ENCODE measurements around the gene MOG.
A peak's percentile ranks its signal among the peaks of the same experiment; 100 is the strongest.

MOG gene

DNA sequence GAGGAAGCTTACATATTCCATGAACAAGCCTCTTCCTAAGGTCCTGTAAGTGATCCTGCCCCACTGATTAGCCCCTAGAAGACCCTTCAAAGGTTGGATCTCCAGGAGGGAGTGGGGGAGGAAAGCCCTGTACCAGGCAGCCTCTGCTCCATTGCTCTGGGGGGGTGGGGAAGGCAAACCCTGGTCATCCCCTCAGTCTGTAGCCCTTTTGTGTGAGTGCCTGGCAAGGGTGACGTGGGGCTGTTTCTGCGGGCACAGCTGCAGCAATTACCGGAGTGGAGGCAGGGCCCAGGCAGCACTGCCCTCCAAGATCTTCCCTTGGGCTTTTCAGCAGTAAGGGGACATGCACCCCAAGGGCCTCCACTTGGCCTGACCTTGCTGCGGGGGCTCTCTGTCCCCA is at the start of gene MOG:
MOG (plus strand) TSS at position 295 of the 400 bp plus-strand sequence. CDS start 118 bp downstream, outside the sequence.
- DNase-seq: no peak

DNA sequence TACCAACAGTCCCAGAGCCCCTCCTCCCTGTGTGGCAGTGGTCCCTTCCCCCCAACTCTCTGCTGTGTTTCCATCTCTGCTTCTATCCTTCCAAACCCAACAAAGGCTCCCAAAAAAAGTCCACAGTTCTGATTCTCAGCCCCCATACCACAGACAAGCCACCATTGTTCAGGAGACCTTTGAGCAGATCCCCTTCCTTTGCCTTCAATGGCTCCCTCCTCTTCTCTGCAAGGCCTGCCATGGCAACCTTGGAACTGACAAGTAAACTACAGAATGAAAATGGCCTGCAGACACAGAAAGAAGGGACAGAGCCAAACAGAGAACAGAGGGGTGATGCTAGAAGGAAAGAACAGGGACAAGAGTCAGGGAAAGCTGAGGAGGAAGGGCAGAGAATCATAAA is 48.8 kb upstream of the MOG start:
- no peak for DNase-seq

GRCh38 chr6:29610540-29610939 is 46.4 kb upstream of the MOG start:
- no peak for DNase-seq

GRCh38 chr6:29611426-29611825 is 45.5 kb upstream of the MOG start:
- DNase-seq: no peak

DNA sequence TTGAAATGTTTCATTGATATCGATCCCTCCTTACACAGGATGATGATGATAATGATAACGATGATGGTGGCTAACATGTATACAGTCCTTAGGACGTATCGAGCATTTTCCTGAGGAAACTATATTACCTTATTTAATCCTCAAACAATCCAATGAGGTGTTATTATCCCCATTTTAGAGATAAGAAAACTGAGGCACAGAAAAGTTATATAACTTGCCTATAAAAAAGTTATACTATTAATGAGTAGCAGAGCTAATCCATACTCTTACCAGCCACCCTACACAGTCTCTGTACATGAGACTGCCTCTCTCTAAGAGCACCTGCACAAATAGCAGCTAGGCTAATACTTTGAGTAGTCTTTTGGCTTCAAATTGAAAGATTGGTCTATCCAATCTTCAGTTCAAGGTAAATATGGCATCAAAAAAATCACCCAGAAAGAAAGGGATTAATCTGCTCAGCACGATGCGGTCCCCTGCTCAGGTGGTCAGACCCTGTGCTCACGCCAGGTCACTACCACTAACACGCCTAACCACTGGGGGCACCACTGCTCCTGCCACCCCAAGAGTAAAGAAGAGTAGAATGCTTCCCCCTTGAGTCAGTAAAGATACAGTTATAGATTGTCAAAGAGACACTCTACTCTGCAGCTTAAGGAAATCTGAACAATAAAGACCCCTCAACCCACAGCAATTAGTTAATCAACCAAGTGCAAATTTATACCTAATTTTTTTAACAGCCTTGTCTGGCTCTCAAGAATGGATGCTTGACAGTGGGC is 38.9 kb upstream of the MOG start:
- no peak for DNase-seq

GRCh38 chr6:29619578-29620160 is 37.2 kb upstream of the MOG start:
- no peak for DNase-seq

- no peak for DNase-seq
Observed at GRCh38 chr6:29620630-29621029, 36.3 kb upstream of the MOG start.

- no peak for DNase-seq
Observed at GRCh38 chr6:29624520-29624961, 32.4 kb upstream of the MOG start.

DNA sequence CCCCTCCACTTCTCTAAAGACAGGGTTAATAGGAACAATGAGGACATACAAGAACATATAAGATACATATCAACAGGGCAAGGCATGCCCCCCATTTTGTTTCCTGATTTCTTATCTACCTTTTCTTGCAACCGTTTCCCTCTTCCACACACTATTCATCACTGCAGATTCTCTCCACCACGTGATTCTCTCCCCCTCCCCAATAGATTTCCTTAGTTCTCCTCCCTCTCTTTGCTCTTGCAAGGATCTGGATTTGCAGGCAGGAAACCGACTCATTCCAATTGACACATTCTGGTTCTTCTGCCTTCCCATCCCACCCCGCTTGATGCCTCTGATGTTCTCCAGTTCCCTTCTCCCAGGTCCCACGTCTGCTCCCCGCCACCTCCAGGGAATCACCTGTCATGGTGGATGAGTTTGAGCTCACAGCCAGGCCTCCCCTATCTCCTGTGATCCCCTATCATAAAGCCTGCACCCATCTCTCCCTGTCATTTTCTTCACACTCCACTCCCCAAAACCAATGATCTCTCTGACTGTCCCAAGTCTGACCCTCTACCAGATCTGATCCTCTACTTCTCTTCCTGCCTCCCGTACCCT is 31.5 kb upstream of the MOG start:
- DNase-seq: no peak

- DNase-seq: no peak
Observed at GRCh38 chr6:29626948-29627754, 29.7 kb upstream of the MOG start.

- no peak for DNase-seq
Observed at GRCh38 chr6:29627755-29628418, 29.0 kb upstream of the MOG start.

- DNase-seq: peak; percentile 22 to 40
Observed at GRCh38 chr6:29628419-29629281, 28.2 kb upstream of the MOG start.

DNA sequence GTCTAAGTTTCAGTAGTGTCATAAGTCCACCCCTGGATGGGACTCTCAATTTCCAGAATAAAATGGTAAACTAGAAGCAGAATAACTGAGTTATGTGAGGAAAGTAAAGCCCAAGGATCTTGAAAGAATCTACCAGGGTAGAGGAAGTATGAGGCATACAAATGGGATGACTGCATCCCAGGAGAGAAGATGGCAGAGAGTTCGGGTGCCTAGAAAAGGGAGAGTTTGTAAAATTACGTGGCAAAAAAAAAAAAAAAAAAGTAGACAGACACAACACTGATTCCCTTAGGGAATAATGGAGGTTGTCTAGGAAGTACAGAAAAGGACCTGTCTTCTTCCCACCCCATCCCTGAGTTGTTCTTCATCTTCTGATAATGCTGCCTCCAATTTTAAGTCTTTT is 27.3 kb upstream of the MOG start:
- no peak for DNase-seq

DNA sequence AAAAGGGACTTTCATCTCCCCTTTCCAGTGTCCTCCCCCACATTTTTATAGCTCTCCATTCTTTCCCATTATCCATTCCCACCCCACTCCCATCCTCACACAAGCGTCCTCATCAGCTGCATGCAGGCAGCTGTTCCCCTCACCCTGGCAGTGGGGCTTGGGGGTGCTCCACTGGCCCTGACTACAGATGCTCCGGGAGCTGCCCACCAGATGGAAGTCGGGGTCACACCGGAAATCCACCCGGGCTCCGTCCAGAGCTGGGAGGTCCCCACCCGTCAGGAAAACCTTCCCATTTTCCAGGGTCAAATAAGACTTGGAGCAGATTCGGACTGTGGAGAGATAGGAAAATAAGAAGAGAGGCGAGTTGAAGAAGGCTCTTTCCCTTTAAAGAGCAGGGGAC is 26.6 kb upstream of the MOG start:
- no peak for DNase-seq

GRCh38 chr6:29631209-29631810 is 25.6 kb upstream of the MOG start:
- no peak for DNase-seq

DNA sequence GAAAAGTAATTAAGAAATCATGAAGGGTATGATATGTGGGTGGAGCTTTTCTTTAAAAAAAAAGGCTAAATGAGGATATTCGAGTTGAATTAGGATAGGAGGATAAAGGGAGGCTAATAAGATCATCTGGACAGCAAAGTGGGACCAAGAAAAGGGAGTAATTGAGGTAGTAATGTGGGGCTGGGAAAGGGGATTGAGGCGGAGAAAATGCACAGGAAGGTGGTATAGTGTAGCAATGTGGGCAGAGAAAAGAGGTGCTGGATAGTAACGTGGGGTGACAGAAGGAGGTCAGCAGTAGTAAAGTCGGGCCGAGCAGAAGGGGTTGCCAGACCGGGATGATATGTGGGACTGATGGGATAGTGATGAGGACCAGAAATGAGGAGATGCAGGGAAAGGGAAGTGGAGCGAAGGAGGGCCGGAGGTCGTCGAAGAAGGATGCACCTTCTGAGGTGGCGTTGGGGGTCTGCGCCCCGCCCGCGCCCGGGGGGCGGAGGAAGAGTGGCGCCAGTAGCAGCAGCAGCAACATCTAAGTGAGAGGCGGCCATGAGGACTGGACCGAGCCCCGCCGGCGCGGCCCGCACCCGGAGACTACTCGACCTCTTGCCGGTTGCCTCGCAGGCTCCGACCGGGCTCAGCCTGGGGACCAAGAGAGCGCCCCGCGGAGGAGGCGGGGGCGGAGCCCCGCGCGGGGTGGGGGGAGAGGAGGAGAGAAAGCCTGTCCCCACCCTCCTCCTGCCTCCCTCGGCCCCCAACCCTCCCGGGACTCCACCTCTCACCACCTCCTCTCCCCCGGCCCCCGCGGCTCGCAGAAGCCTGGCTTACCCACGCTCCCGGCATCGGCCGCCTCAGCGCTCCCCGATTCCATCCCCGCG is 24.8 kb upstream of the MOG start:
- DNase-seq: no peak

DNA sequence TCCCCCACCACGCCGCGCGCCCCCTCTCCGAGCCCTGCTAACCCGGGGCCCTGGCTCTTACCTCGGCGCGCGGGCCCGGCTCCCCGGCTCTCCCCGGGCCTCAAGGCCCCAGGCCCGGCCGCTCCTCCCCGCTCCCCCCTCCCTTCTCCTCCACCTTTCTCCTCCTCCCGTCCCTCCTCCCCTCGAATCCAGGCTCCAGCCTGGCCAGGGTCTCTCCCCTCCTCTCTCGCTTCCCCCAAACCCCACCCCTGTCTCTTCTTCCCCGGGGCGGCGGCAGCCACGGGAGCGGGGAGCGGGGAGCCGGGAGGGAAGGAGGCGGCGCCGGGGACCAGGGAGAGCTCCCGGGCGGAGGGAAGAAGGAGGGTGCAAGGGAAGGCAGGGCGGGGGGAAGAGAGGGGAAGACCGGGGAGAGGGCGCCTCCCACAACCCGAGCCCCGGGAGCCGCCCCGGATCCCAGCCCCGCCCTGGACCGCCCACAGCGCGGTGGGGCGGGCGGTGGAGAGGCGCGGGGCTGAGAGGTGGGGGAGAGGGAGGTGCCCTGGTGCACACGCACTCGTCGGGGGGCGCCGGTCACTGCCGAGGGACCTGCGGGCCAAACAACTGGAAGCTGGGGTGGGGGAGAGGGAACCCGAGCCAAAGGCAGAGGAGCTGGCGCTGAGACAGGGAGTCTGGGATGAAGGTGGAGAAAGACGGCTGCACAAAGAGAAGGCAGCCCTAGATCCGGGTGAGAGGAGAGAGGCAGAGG is 23.9 kb upstream of the MOG start, which contains the start of gene GABBR1:
GABBR1 (minus strand) TSS at position 395 of the 745 bp plus-strand sequence. CDS start 798 bp downstream, outside the sequence.
- peak; percentile 28 to 40 for DNase-seq

DNA sequence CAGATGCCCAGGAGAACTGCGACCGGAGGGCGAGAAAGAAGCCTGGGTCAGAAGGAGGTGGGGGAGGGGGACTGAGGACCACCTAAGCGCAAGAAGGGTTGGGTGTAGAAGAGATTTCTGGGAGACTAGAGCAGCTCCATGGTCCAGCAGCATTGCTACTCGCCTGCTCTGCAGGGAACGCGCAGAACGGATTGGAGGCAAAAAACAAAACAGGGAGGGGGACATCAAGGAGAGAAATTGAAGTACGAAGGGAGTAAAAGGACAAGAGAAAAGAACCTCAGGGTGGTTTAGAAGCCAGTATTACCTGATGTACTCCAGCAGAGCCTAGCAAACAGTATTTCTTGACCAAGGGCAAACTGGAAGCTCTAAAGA is 23.4 kb upstream of the MOG start:
- DNase-seq: no peak

GRCh38 chr6:29637247-29637646 is 19.6 kb upstream of the MOG start:
- no peak for DNase-seq
